NT2/D1 (cell line): ENCODE data around the gene STX11.

ENCODE experiments used
- YY1 ChIP-seq: IDR thresholded peaks from 2 replicates; pipeline ENCODE4 v1.6.1; 2011; ENCODE audit not compliant: insufficient read length, insufficient read depth
- ZNF274 ChIP-seq: IDR thresholded peaks from 2 replicates; pipeline ENCODE4 v1.6.1; 2011; ENCODE audit warnings: mild to moderate bottlenecking, low read depth, low read length

- TF ChIP-seq ZNF274 (no peak), YY1 (no peak)
These were observed 8.9 kb downstream of the STX11 start for GRCh38 chr6:144159223-144159622.
